H1 (cell line): ENCODE measurements around the gene MEIS2. TPM values are rescaled to one million over a fixed set of nuclear protein-coding genes. Genes with fewer than 3 reads are reported as not detected.

Experiments
- CHD7 ChIP-seq: fragments of 300-600 bp; sonication (generic); IDR thresholded peaks from 2 replicates; pipeline ENCODE4 v1.7.1; 2012; ENCODE audit warnings: low read length, moderate library complexity, mild to moderate bottlenecking, inconsistent platforms; ENCODE audit not compliant: insufficient replicate concordance
- CTBP2 ChIP-seq: IDR thresholded peaks from 2 replicates; pipeline ENCODE4 v1.7.0; 2011; ENCODE audit warnings: borderline replicate concordance, mild to moderate bottlenecking, moderate library complexity, mixed read lengths, low read length; ENCODE audit not compliant: insufficient read depth, insufficient read length
- JUND ChIP-seq: IDR thresholded peaks from 2 replicates; pipeline ENCODE4 v1.6.1; 2011; ENCODE audit warnings: mild to moderate bottlenecking, improper control_type of control experiment, low read length
- SUZ12 ChIP-seq: fragments of 200-600 bp; sonication (generic); IDR thresholded peaks from 2 replicates; pipeline ENCODE4 v1.6.1; 2012; ENCODE audit warnings: mild to moderate bottlenecking, inconsistent platforms, low read length, moderate library complexity, mixed read lengths
- ZNF274 ChIP-seq: IDR thresholded peaks from 2 replicates; pipeline ENCODE4 v1.7.0; 2012; ENCODE audit warnings: low read length, borderline replicate concordance; ENCODE audit errors: extremely low read depth
- polyA plus RNA-seq, 7 experiments: library from polyadenylated mRNA; depleted of rRNA in 3 of 7; stranded (reverse) in 5 of 7; unstranded in 2 of 7; fragments of >200 nt in 5 of 7; fragments of 200-250 nt in 2 of 7; gene quantifications; 1 replicate in 5 of 7; 2 replicates in 1 of 7; 4 replicates in 1 of 7; pipeline versions ENCODE4 v1.2.1 to v1.2.3, GENCODE V29; 2011 to 2013; ENCODE audit warnings: missing spikeins in 2 of 7, mixed read lengths in 2 of 7
- total RNA-seq: library from RNA; stranded (reverse); fragmentation: NEBNext Ultra II Directional; extraction: Animal tissue kit (Norgen Biotek cat#: 25700); gene quantifications from 2 replicates; pipeline ENCODE4 v1.2.1, GENCODE V29; 2021

The MEIS2 gene
- total and polyA plus RNA-seq, 2 of the 8 experiments (the other 6 are each of a cell fraction or from before 2014, with no cell fraction given) = 0.22 to 1.2 TPM

DNA sequence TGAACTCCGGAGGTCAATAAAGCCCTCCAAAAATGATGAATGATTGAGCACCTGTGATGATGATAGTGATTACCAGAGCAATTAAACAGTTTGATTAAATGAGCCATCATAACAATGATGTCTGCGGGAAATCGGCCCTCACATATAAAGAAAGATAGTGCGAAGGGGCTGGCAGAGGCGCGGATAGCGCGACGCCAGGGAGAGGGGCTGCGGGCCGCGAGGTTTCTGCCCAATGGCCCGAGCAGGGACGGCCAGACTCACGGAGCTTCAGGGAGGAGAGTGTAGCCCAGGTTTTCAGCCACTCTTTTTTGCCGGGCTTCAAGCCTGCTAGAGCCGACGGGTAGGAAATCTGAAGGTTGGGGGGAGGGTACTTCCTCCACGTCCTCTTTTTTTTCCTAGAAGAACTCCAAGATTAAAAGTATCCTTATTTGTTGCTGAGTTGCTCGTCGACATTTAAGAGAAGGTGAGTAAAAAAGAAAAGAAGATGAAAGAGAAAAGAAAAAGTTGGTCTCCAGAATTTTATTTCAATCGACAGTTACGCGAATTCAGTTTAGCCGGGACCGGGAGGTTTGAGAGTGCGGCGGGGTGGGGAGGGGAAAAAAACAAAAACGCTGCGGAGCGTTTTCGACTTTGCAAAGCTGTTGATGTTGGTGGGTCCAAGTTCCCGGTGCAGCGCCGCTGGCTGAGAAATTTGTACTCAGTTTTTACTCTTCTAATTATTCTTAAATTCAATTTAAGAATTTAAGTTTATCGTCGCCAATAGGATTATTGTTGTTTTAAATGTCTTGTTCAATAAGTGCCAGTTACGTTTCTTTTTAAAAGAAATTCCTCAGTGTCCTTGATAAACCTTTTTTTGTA, 2.2 kb upstream of the MEIS2 start (continued):
- TF ChIP-seq CHD7 (no peak), JUND (no peak), SUZ12 (peak; percentile 89; the same call in 1 of the 2 replicates), ZNF274 (no peak), CTBP2 (peak; percentile 98)
- TF ChIP-seq, all 59 proteins: peak for 8
